ENCODE measurements around the gene SLX9.

- TF ChIP-seq, protein P1, sequence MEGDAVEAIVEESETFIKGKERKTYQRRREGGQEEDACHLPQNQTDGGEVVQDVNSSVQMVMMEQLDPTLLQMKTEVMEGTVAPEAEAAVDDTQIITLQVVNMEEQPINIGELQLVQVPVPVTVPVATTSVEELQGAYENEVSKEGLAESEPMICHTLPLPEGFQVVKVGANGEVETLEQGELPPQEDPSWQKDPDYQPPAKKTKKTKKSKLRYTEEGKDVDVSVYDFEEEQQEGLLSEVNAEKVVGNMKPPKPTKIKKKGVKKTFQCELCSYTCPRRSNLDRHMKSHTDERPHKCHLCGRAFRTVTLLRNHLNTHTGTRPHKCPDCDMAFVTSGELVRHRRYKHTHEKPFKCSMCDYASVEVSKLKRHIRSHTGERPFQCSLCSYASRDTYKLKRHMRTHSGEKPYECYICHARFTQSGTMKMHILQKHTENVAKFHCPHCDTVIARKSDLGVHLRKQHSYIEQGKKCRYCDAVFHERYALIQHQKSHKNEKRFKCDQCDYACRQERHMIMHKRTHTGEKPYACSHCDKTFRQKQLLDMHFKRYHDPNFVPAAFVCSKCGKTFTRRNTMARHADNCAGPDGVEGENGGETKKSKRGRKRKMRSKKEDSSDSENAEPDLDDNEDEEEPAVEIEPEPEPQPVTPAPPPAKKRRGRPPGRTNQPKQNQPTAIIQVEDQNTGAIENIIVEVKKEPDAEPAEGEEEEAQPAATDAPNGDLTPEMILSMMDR (IDR thresholded peaks at IDR 0.05), result no peak
- TF ChIP-seq EZH2 (IDR thresholded peaks at IDR 0.05; ENCODE audit: borderline replicate concordance, insufficient read depth, low read depth, low read length, poor library complexity, severe bottlenecking), result no peak
Observed at GRCh38 chr21:45020629-45021427, 81.0 kb downstream of the SLX9 start.
